ENCODE data around the gene MSI2. TPM values are rescaled to one million over a fixed set of nuclear protein-coding genes. Genes with fewer than 3 reads are reported as not detected.

MSI2 gene
- total RNA-seq, 1 experiment from 2014 or later = 47.9 TPM

- no peak for DNase-seq (ENCODE audit: low spot score)
Observed at GRCh38 chr17:57269598-57270255, 13.4 kb downstream of the MSI2 start.

GRCh38 chr17:57270801-57271245, 14.5 kb downstream of the MSI2 start:
- DNase-seq (ENCODE audit: low spot score) = no peak

GRCh38 chr17:57271821-57272220, 15.5 kb downstream of the MSI2 start:
- no peak for DNase-seq (ENCODE audit: low spot score)

GRCh38 chr17:57273490-57273889, 17.2 kb downstream of the MSI2 start:
- no peak for DNase-seq (ENCODE audit: low spot score)

- DNase-seq (ENCODE audit: low spot score) = no peak
Observed at GRCh38 chr17:57274162-57274561, 17.8 kb downstream of the MSI2 start.

GRCh38 chr17:57275071-57275764, 18.9 kb downstream of the MSI2 start:
- no peak for DNase-seq (ENCODE audit: low spot score)

GRCh38 chr17:57276621-57277020, 20.3 kb downstream of the MSI2 start:
- DNase-seq (ENCODE audit: low spot score) = no peak

- DNase-seq (ENCODE audit: low spot score) = no peak
Observed at GRCh38 chr17:57277923-57278604, 21.7 kb downstream of the MSI2 start.

- no peak for DNase-seq (ENCODE audit: low spot score)
Observed at GRCh38 chr17:57278740-57279387, 22.5 kb downstream of the MSI2 start.

GRCh38 chr17:57279432-57279831, 23.1 kb downstream of the MSI2 start:
- no peak for DNase-seq (ENCODE audit: low spot score)

- DNase-seq (ENCODE audit: low spot score) = no peak
Observed at GRCh38 chr17:57281887-57282286, 25.6 kb downstream of the MSI2 start.

GRCh38 chr17:57282296-57282695, 26.0 kb downstream of the MSI2 start:
- DNase-seq (ENCODE audit: low spot score) = no peak

GRCh38 chr17:57283203-57283971, 27.1 kb downstream of the MSI2 start:
- DNase-seq (ENCODE audit: low spot score) = no peak

- DNase-seq (ENCODE audit: low spot score) = no peak
Observed at GRCh38 chr17:57284583-57284982, 28.3 kb downstream of the MSI2 start.

GRCh38 chr17:57284984-57285646, 28.8 kb downstream of the MSI2 start:
- no peak for DNase-seq (ENCODE audit: low spot score)

GRCh38 chr17:57285701-57286100, 29.4 kb downstream of the MSI2 start:
- DNase-seq (ENCODE audit: low spot score) = no peak

GRCh38 chr17:57286399-57287105, 30.2 kb downstream of the MSI2 start:
- DNase-seq (ENCODE audit: low spot score) = no peak

- DNase-seq (ENCODE audit: low spot score) = no peak
Observed at GRCh38 chr17:57288040-57288772, 31.9 kb downstream of the MSI2 start.

- no peak for DNase-seq (ENCODE audit: low spot score)
Observed at GRCh38 chr17:57288773-57289121, 32.4 kb downstream of the MSI2 start.

GRCh38 chr17:57289130-57289529, 32.8 kb downstream of the MSI2 start:
- DNase-seq (ENCODE audit: low spot score) = no peak
